SU-DHL-6 (cell line): ENCODE data around the gene PPT2.
"Not testable (repeated sequence)": the region's sequence is repeated elsewhere in the genome, so short reads cannot be mapped to it uniquely, and the experiment has no call there.

Experiments
- H2AFZ ChIP-seq: fragments of 200-600 bp; sonication (generic); 2 replicates; pipeline ENCODE4 v1.6.1; 2014; ENCODE audit warnings: low read depth, mild to moderate bottlenecking, moderate library complexity, mixed read lengths, antibody characterized with exemption, low read length; ENCODE audit not compliant: severe bottlenecking
- H3F3A ChIP-seq: fragments of 200-600 bp; shearing (Covaris generic); 2 replicates; pipeline ENCODE4 v1.6.0; 2016; ENCODE audit warnings: antibody characterized with exemption, mild to moderate bottlenecking; ENCODE audit not compliant: insufficient read depth
- H3K27ac ChIP-seq: fragments of 200-600 bp; sonication (generic); 2 replicates; pipeline ENCODE4 v1.5.1; 2016; ENCODE audit warnings: low read depth, mild to moderate bottlenecking, low read length, moderate library complexity, mixed read lengths
- H3K27me3 ChIP-seq: fragments of 200-600 bp; sonication (generic), shearing (Covaris generic); 2 replicates; pipeline ENCODE4 v1.6.0; 2014; ENCODE audit warnings: mild to moderate bottlenecking, low read length
- H3K36me3 ChIP-seq: fragments of 200-600 bp; sonication (generic); 2 replicates; pipeline ENCODE4 v1.6.1; 2014; ENCODE audit warnings: mild to moderate bottlenecking, low read length, mixed read lengths
- H3K4me2 ChIP-seq: fragments of 300-600, 200-600 bp; shearing (Covaris generic), sonication (generic); 2 replicates; pipeline ENCODE4 v1.6.0; 2014; ENCODE audit warnings: low read length, low read depth, mild to moderate bottlenecking; ENCODE audit not compliant: poor library complexity, severe bottlenecking
- H3K4me3 ChIP-seq: fragments of 200-600 bp; sonication (generic); 2 replicates; pipeline ENCODE4 v1.5.1; 2014; ENCODE audit warnings: antibody characterized with exemption, low read length, mild to moderate bottlenecking, mixed read lengths; ENCODE audit not compliant: insufficient read depth, poor library complexity, severe bottlenecking
- H3K79me2 ChIP-seq: fragments of 200-600 bp; sonication (generic); 2 replicates; pipeline ENCODE4 v1.6.1; 2014; ENCODE audit warnings: mild to moderate bottlenecking, low read length, moderate library complexity; ENCODE audit not compliant: insufficient read depth
- H3K9ac ChIP-seq: fragments of 200-600 bp; sonication (generic); 2 replicates; pipeline ENCODE4 v1.7.0; 2014; ENCODE audit warnings: mild to moderate bottlenecking, low read length
- H3K9me2 ChIP-seq: fragments of 200-600 bp; sonication (generic); replicated peaks from 2 replicates; pipeline ENCODE4 v1.6.1; 2014; ENCODE audit warnings: low read length; ENCODE audit not compliant: insufficient read depth
- H3K9me3 ChIP-seq: fragments of 200-600 bp; sonication (generic); 2 replicates; pipeline ENCODE4 v1.6.1; 2014; ENCODE audit warnings: low read length, mixed read lengths; ENCODE audit not compliant: insufficient read depth
- H4K20me1 ChIP-seq: fragments of 200-600 bp; sonication (generic); 2 replicates; pipeline ENCODE4 v1.6.1; 2014; ENCODE audit warnings: low read depth, mild to moderate bottlenecking, antibody characterized with exemption, low read length, moderate library complexity, mixed read lengths
- CTCF ChIP-seq: fragments of 200-600 bp; sonication (generic); IDR thresholded peaks from one replicate; pipeline ENCODE4 v1.5.1; 2017; ENCODE audit warnings: antibody characterized with exemption, mild to moderate bottlenecking, low read length, moderate library complexity; ENCODE audit not compliant: insufficient read depth, poor library complexity, severe bottlenecking
- EZH2phosphoT487 ChIP-seq: fragments of 200-600 bp; sonication (generic), shearing (Covaris generic); conservative IDR thresholded peaks from 2 replicates; pipeline ENCODE4 v1.6.1; 2018; ENCODE audit warnings: mild to moderate bottlenecking, antibody characterized with exemption, low read length, moderate library complexity, mixed read lengths

PPT2 gene

GRCh38 chr6:32210191-32210601 is 56.3 kb downstream of the PPT2 start:
- no peaks in the 10 kb centered on the region for H3K27me3 ChIP-seq
- no peaks in the 10 kb centered on the region for H3K36me3 ChIP-seq
- H3K4me2 ChIP-seq: no peak overlapping the region
- no peak overlapping the region for H3K27ac ChIP-seq
- H3K9me3 ChIP-seq: no peaks in the 10 kb centered on the region
- H3F3A ChIP-seq: no peaks in the 10 kb centered on the region
- H3K79me2 ChIP-seq: no peaks in the 10 kb centered on the region
- no peak overlapping the region for H2AFZ ChIP-seq
- H4K20me1 ChIP-seq: no peaks in the 10 kb centered on the region
- TF ChIP-seq EZH2phosphoT487 (no peak), CTCF (no peak)
- no peak overlapping the region for H3K4me3 ChIP-seq
- no peak overlapping the region for H3K9ac ChIP-seq
- no peaks in the 10 kb centered on the region for H3K9me2 ChIP-seq

GRCh38 chr6:32211432-32211831 is 57.5 kb downstream of the PPT2 start:
- H3F3A ChIP-seq, H3K9ac ChIP-seq, H3K27ac ChIP-seq, H4K20me1 ChIP-seq, H3K79me2 ChIP-seq, H3K36me3 ChIP-seq, H3K4me3 ChIP-seq, H3K9me2 ChIP-seq, H3K9me3 ChIP-seq, H2AFZ ChIP-seq, H3K4me2 ChIP-seq, H3K27me3 ChIP-seq: not testable (repeated sequence)

- no peak for TF ChIP-seq CTCF
- TF ChIP-seq EZH2phosphoT487: no peak
- H3K4me3 ChIP-seq: no peak overlapping the region
- H3K79me2 ChIP-seq: no peaks in the 10 kb centered on the region
- H2AFZ ChIP-seq: no peak overlapping the region
- H3K9ac ChIP-seq: no peak overlapping the region
- no peaks in the 10 kb centered on the region for H3K9me3 ChIP-seq
- no peaks in the 10 kb centered on the region for H4K20me1 ChIP-seq
- H3K9me2 ChIP-seq: no peaks in the 10 kb centered on the region
- no peaks in the 10 kb centered on the region for H3F3A ChIP-seq
- no peaks in the 10 kb centered on the region for H3K27me3 ChIP-seq
- no peaks in the 10 kb centered on the region for H3K36me3 ChIP-seq
- H3K4me2 ChIP-seq: no peak overlapping the region
- no peak overlapping the region for H3K27ac ChIP-seq
These were observed 58.3 kb downstream of the PPT2 start for GRCh38 chr6:32212076-32212760.
